Neural progenitor cell (in vitro differentiated cells): ENCODE measurements around the gene POLR2E. TPM values are rescaled to one million over a fixed set of nuclear protein-coding genes. Genes with fewer than 3 reads are reported as not detected.

Experiments
- DNase-seq: peaks from one replicate; pipeline ENCODE4 v3.0.0-alpha.2; 2016; ENCODE audit warnings: low spot score
- H2AFZ ChIP-seq: fragments of 200-600 bp; sonication (generic); replicated peaks from 2 replicates; pipeline ENCODE4 v1.6.1; 2016; ENCODE audit warnings: antibody characterized with exemption
- H3F3A ChIP-seq: fragments of 200-600 bp; sonication (generic); 2 replicates; pipeline ENCODE4 v1.6.1; 2016; ENCODE audit warnings: antibody characterized with exemption, low read depth
- H3K27ac ChIP-seq: fragments of 200-600 bp; sonication (generic); 2 replicates; pipeline ENCODE4 v1.5.1; 2016; ENCODE audit warnings: mild to moderate bottlenecking
- H3K27me3 ChIP-seq: fragments of 200-600 bp; sonication (generic); 2 replicates; pipeline ENCODE4 v1.6.1; 2016; ENCODE audit warnings: mild to moderate bottlenecking, moderate library complexity
- H3K36me3 ChIP-seq: fragments of 200-600 bp; sonication (generic); 2 replicates; pipeline ENCODE4 v1.5.1; 2016
- H3K4me1 ChIP-seq: fragments of 200-600 bp; sonication (generic); 2 replicates; pipeline ENCODE4 v1.6.1; 2016; ENCODE audit warnings: mixed run types
- H3K4me2 ChIP-seq: fragments of 200-600 bp; sonication (generic); 2 replicates; pipeline ENCODE4 v1.6.1; 2016
- H3K4me3 ChIP-seq: fragments of 200-600 bp; sonication (generic); 2 replicates; pipeline ENCODE4 v1.5.1; 2016
- H3K79me2 ChIP-seq: fragments of 200-600 bp; sonication (generic); 2 replicates; pipeline ENCODE4 v1.6.1; 2016; ENCODE audit warnings: low read depth
- H3K9ac ChIP-seq: fragments of 200-600 bp; sonication (generic); 2 replicates; pipeline ENCODE4 v1.6.1; 2016
- H3K9me3 ChIP-seq: fragments of 200-600 bp; sonication (generic); 2 replicates; pipeline ENCODE4 v1.5.1; 2016; ENCODE audit warnings: low read depth
- H4K20me1 ChIP-seq: fragments of 200-600 bp; sonication (generic); 2 replicates; pipeline ENCODE4 v1.6.1; 2016; ENCODE audit warnings: low read depth
- H3K27ac Mint-ChIP-seq: 3 replicates; pipeline ENCODE4 v1.8.0; 2021; ENCODE audit warnings: mixed read lengths
- H3K27me3 Mint-ChIP-seq: 2 replicates; pipeline ENCODE4 v1.8.0; 2022; ENCODE audit warnings: low read depth, mild to moderate bottlenecking, inconsistent platforms, moderate library complexity, mixed read lengths; ENCODE audit not compliant: insufficient read depth
- H3K36me3 Mint-ChIP-seq: 3 replicates; pipeline ENCODE4 v1.8.0; 2021; ENCODE audit warnings: mixed read lengths
- H3K4me1 Mint-ChIP-seq: 3 replicates; pipeline ENCODE4 v1.8.0; 2021; ENCODE audit warnings: mixed read lengths
- H3K4me3 Mint-ChIP-seq: 3 replicates; pipeline ENCODE4 v1.8.0; 2021; ENCODE audit warnings: mild to moderate bottlenecking, moderate library complexity, mixed read lengths
- H3K9me3 Mint-ChIP-seq: 3 replicates; pipeline ENCODE4 v1.8.0; 2020; ENCODE audit warnings: mixed read lengths
- EZH2 ChIP-seq: fragments of 200-600 bp; sonication (generic); IDR thresholded peaks from 2 replicates; pipeline ENCODE4 v1.6.1; 2017; ENCODE audit warnings: antibody characterized with exemption, mild to moderate bottlenecking, moderate library complexity
- EZH2phosphoT487 ChIP-seq: fragments of 200-600 bp; sonication (generic); IDR thresholded peaks from 2 replicates; pipeline ENCODE4 v1.6.1; 2017; ENCODE audit warnings: antibody characterized with exemption
- total RNA-seq: library from RNA; depleted of rRNA; stranded (reverse); fragments of >200 nt; gene quantifications from 2 replicates; pipeline ENCODE4 v1.2.3, GENCODE V29; 2015; ENCODE audit warnings: low replicate concordance
- TF ChIP-seq, protein P1 (sequence below): fragments of 200-600 bp; sonication (generic); IDR thresholded peaks from 2 replicates; pipeline ENCODE4 v1.5.1; 2017; ENCODE audit warnings: antibody characterized with exemption, mild to moderate bottlenecking

Gene POLR2E
- total RNA-seq, 1 donor from 2014 or later, result 98.8 TPM

DNA sequence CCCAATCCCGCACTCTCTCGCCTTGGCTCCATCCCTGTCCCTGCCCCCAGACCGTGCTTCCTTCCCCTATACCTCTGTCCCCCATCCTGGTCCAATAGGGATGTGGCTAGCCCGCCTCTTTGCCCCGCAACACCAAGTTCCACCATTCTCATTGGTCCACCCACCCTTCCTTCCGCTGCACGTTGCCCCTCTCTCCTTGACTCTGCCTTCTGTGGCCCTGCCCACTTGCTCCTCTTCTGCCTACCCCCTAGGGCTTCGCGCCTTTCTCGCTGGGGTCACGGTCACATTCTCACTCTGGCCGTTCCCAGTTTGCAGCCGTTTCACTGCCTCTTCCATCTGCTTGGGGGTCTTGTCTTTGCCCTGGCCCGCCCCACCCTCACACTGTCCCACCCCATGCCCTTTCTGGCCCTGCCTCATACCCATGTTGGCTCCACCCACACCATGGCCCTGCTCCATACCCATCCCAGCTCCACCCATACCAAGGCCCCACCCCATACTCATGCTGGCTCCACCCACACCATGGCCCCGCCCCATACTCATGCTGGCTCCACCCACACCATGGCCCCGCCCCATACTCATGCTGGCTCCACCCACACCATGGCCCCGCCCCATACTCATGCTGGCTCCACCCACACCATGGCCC is 32.7 kb downstream of the POLR2E start:
- H3K27ac Mint-ChIP-seq, result no peak overlapping the region
- DNase-seq, result no peak

GRCh38 chr19:1061987-1062386 is 33.2 kb downstream of the POLR2E start:
- Mint-ChIP-seq H3K9me3 (no peaks in the 10 kb centered on the region), H3K27ac (no peak overlapping the region)
- H3K4me2 ChIP-seq, result no peak overlapping the region

More for the DNA sequence above, 32.7 kb downstream of the POLR2E start:
- Histone ChIP-seq H3K9me3 (peaks cover 7% of the 10 kb centered on the region), H3K4me2 (no peak overlapping the region), H3F3A (peaks cover 19% of the 10 kb centered on the region), H3K9ac (no peak overlapping the region), H3K4me3 (no peak overlapping the region), H3K27me3 (peaks cover 42% of the 10 kb centered on the region), H4K20me1 (peaks cover 15% of the 10 kb centered on the region), H3K4me1 (peaks cover 11% of the 10 kb centered on the region), H2AFZ (no peak overlapping the region), H3K79me2 (no peaks in the 10 kb centered on the region), H3K27ac (no peak overlapping the region), H3K36me3 (no peaks in the 10 kb centered on the region)
- no peaks in the 10 kb centered on the region for H3K36me3 Mint-ChIP-seq
- H3K27me3 Mint-ChIP-seq, result peaks cover 17% of the 10 kb centered on the region
- H3K4me1 Mint-ChIP-seq, result peaks cover 7% of the 10 kb centered on the region
- TF ChIP-seq EZH2phosphoT487, result no peak
- TF ChIP-seq, protein P1, sequence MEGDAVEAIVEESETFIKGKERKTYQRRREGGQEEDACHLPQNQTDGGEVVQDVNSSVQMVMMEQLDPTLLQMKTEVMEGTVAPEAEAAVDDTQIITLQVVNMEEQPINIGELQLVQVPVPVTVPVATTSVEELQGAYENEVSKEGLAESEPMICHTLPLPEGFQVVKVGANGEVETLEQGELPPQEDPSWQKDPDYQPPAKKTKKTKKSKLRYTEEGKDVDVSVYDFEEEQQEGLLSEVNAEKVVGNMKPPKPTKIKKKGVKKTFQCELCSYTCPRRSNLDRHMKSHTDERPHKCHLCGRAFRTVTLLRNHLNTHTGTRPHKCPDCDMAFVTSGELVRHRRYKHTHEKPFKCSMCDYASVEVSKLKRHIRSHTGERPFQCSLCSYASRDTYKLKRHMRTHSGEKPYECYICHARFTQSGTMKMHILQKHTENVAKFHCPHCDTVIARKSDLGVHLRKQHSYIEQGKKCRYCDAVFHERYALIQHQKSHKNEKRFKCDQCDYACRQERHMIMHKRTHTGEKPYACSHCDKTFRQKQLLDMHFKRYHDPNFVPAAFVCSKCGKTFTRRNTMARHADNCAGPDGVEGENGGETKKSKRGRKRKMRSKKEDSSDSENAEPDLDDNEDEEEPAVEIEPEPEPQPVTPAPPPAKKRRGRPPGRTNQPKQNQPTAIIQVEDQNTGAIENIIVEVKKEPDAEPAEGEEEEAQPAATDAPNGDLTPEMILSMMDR, result no peak
- TF ChIP-seq EZH2, result no peak
- no peaks in the 10 kb centered on the region for H3K9me3 Mint-ChIP-seq
- H3K4me3 Mint-ChIP-seq, result no peak overlapping the region

GRCh38 chr19:1060689-1061088 is 34.5 kb downstream of the POLR2E start:
- Histone ChIP-seq H3F3A (peaks cover 8% of the 10 kb centered on the region), H3K79me2 (no peaks in the 10 kb centered on the region), H3K27ac (no peak overlapping the region), H3K9me3 (peaks cover 7% of the 10 kb centered on the region), H3K4me1 (no peaks in the 10 kb centered on the region), H2AFZ (no peak overlapping the region), H3K4me3 (no peak overlapping the region), H3K4me2 (no peak overlapping the region), H3K27me3 (peaks cover 24% of the 10 kb centered on the region), H3K36me3 (no peaks in the 10 kb centered on the region), H4K20me1 (no peaks in the 10 kb centered on the region), H3K9ac (no peak overlapping the region)
- H3K4me1 Mint-ChIP-seq, result peaks cover 7% of the 10 kb centered on the region
- no peak overlapping the region for H3K27ac Mint-ChIP-seq
- H3K36me3 Mint-ChIP-seq, result peaks cover 2% of the 10 kb centered on the region
- no peak overlapping the region for H3K4me3 Mint-ChIP-seq
- no peak for DNase-seq
- no peaks in the 10 kb centered on the region for H3K9me3 Mint-ChIP-seq
- no peak for TF ChIP-seq EZH2phosphoT487
- no peak for TF ChIP-seq EZH2
- TF ChIP-seq, protein P1, result no peak
- H3K27me3 Mint-ChIP-seq, result peaks cover 16% of the 10 kb centered on the region

More at GRCh38 chr19:1061987-1062386, 33.2 kb downstream of the POLR2E start:
- no peaks in the 10 kb centered on the region for H3K79me2 ChIP-seq
- no peak for TF ChIP-seq EZH2phosphoT487
- TF ChIP-seq, protein P1, result no peak
- no peak for TF ChIP-seq EZH2
- H3K27me3 ChIP-seq, result peaks cover 37% of the 10 kb centered on the region
- H4K20me1 ChIP-seq, result peaks cover 10% of the 10 kb centered on the region
- Mint-ChIP-seq H3K4me1 (peaks cover 7% of the 10 kb centered on the region), H3K27me3 (peaks cover 18% of the 10 kb centered on the region), H3K36me3 (no peaks in the 10 kb centered on the region), H3K4me3 (no peak overlapping the region)
- no peak overlapping the region for H3K4me3 ChIP-seq
- no peak for DNase-seq
- no peak overlapping the region for H3K9ac ChIP-seq
- no peak overlapping the region for H2AFZ ChIP-seq
- H3K27ac ChIP-seq, result no peak overlapping the region
- H3K9me3 ChIP-seq, result peaks cover 7% of the 10 kb centered on the region
- peaks cover 6% of the 10 kb centered on the region for H3K4me1 ChIP-seq
- no peaks in the 10 kb centered on the region for H3K36me3 ChIP-seq
- H3F3A ChIP-seq, result peaks cover 19% of the 10 kb centered on the region
